ENCODE results near the gene BZW1.

Gene BZW1

GRCh38 chr2:200811333-200812121 lies at the start of gene BZW1:
Gene BZW1 (plus strand): TSS chr2:200811910. CDS start chr2:200813218, 1,308 bp downstream.
- H3K4me3 ChIP-seq (ENCODE audit: low read length) = peak within 1 kb of the TSS; percentile 87
- no peak for TF ChIP-seq ZNF274 (IDR thresholded peaks at IDR 0.05; ENCODE audit: low read depth, low read length)

DNA sequence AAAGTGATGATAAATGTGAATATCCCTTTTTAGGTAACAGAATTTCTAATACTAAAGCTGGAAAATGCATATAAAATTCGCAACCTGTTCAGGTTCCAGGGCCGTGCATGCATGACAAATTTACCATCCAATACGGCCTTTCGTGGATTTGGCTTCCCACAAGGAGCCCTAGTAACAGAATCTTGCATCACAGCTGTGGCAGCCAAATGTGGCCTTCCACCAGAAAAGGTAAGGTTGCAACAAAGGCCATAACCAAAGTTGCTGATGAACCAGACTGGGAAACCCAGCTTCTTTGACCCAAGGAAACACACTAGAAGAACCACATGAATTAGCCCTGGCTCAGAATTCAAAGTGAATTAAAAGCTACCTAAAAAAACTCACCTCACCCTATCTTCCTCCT lies 49.6 kb upstream of the BZW1 start:
- no peak overlapping the region for H3K4me3 ChIP-seq (ENCODE audit: low read length)
- no peak for TF ChIP-seq ZNF274 (IDR thresholded peaks at IDR 0.05; ENCODE audit: low read depth, low read length)

GRCh38 chr2:200763422-200763821 lies 48.3 kb upstream of the BZW1 start:
- TF ChIP-seq ZNF274 (IDR thresholded peaks at IDR 0.05; ENCODE audit: low read depth, low read length) = no peak
- H3K4me3 ChIP-seq (ENCODE audit: low read length) = no peak overlapping the region

GRCh38 chr2:200765139-200765951 lies 46.4 kb upstream of the BZW1 start:
- no peak overlapping the region for H3K4me3 ChIP-seq (ENCODE audit: low read length)
- no peak for TF ChIP-seq ZNF274 (IDR thresholded peaks at IDR 0.05; ENCODE audit: low read depth, low read length)

- no peak overlapping the region for H3K4me3 ChIP-seq (ENCODE audit: low read length)
- TF ChIP-seq ZNF274 (IDR thresholded peaks at IDR 0.05; ENCODE audit: low read depth, low read length) = no peak
These were observed 45.6 kb upstream of the BZW1 start for GRCh38 chr2:200765995-200766660.

GRCh38 chr2:200767111-200767885 lies 44.4 kb upstream of the BZW1 start:
- no peak for TF ChIP-seq ZNF274 (IDR thresholded peaks at IDR 0.05; ENCODE audit: low read depth, low read length)
- H3K4me3 ChIP-seq (ENCODE audit: low read length) = no peak overlapping the region

- no peak for TF ChIP-seq ZNF274 (IDR thresholded peaks at IDR 0.05; ENCODE audit: low read depth, low read length)
These were observed 40.9 kb upstream of the BZW1 start for GRCh38 chr2:200770847-200771246.

GRCh38 chr2:200772620-200773019 lies 39.1 kb upstream of the BZW1 start:
- no peak for TF ChIP-seq ZNF274 (IDR thresholded peaks at IDR 0.05; ENCODE audit: low read depth, low read length)
- H3K4me3 ChIP-seq (ENCODE audit: low read length) = no peak overlapping the region

More at GRCh38 chr2:200770847-200771246, 40.9 kb upstream of the BZW1 start:
- no peak overlapping the region for H3K4me3 ChIP-seq (ENCODE audit: low read length)

DNA sequence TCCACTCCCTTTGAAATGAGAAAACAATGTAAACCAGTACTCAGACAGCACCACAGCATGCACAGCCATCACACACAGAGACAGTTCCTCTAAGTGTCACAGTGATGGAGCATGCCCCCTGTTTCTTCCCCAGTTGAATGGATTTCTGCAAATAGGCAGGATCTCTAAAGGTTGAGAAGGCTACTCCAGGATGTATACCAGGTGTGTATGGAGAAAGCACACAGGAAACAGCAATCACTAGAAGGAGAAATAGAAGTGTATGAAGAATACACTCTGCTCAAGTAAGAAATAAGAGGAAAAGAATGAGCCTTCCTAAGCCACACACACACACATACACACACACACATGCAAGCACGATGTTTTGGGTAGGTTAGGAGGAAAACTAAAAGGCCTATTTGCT lies 38.6 kb upstream of the BZW1 start:
- no peak for TF ChIP-seq ZNF274 (IDR thresholded peaks at IDR 0.05; ENCODE audit: low read depth, low read length)

GRCh38 chr2:200774920-200775319 lies 36.8 kb upstream of the BZW1 start:
- no peak overlapping the region for H3K4me3 ChIP-seq (ENCODE audit: low read length)
- TF ChIP-seq ZNF274 (IDR thresholded peaks at IDR 0.05; ENCODE audit: low read depth, low read length) = no peak

More for the DNA sequence above, 38.6 kb upstream of the BZW1 start:
- H3K4me3 ChIP-seq (ENCODE audit: low read length) = no peak overlapping the region

DNA sequence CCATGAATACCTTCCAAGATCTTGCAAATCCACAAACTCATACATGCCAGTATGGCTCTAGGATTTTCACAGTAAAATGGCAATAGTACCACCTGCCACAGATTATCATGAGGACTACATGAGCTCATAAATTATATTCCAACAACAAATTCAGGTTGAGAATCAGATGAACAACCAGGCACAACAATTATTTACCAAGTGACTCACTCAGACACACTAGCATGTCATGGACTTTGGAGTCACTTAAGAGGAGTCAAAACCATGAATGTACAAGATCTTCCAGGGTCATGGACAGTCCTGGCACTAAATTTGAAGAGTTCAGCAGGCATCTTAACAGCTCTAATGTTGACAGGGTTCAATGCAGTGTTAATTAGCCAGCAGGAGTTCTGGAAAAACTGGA lies 34.4 kb upstream of the BZW1 start:
- H3K4me3 ChIP-seq (ENCODE audit: low read length) = no peak overlapping the region
- no peak for TF ChIP-seq ZNF274 (IDR thresholded peaks at IDR 0.05; ENCODE audit: low read depth, low read length)

DNA sequence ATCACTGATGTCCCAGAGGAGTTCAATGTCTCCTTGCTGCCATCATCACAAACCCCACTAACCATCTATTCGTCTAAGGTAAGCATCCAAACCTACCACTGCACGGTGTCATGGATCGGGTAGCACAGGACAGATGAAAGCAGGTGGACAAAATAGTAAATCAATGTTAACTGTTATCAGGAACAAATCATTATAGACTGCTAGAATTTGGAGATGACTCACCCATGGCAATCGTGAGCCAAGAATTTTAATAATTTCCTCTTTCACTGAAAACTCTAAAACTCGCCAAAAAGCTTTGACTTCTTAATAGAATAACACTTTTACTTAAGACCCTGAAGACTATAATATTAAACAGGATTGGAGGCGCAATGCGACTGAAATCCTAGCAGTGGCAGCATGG lies 33.7 kb upstream of the BZW1 start:
- no peak for TF ChIP-seq ZNF274 (IDR thresholded peaks at IDR 0.05; ENCODE audit: low read depth, low read length)
- no peak overlapping the region for H3K4me3 ChIP-seq (ENCODE audit: low read length)

GRCh38 chr2:200779214-200779613 lies 32.5 kb upstream of the BZW1 start:
- no peak for TF ChIP-seq ZNF274 (IDR thresholded peaks at IDR 0.05; ENCODE audit: low read depth, low read length)
- H3K4me3 ChIP-seq (ENCODE audit: low read length) = no peak overlapping the region

DNA sequence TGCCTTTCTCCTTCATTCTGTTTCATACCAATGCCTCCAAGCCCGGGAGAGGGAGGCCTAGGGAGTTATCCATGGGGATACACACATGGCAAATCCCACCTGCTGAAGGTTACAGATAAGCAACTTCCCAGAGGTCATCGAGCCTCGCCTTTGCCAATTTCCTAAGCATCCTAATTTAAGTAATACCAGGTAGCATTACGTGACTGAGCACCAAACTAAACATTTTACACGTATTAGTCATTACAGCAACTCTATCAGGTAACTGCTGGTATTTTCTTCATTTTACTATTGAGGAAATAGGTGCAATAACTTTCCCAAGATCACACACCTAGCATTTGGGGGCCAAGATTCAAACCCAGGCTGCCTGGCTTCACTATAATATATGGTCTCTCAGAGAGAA lies 30.1 kb upstream of the BZW1 start:
- no peak for TF ChIP-seq ZNF274 (IDR thresholded peaks at IDR 0.05; ENCODE audit: low read depth, low read length)
- no peak overlapping the region for H3K4me3 ChIP-seq (ENCODE audit: low read length)
